Colon (tissue), 2 donors: ENCODE results near the gene RBPMS2.

Source experiments
- FAIRE-seq: peaks from 2 replicates; lab custom pipeline; 2012; peaks lifted over from hg19 to GRCh38; lab: Jason Lieb, UNC
- donor health status: control.
- donor health status: control.

The RBPMS2 gene

DNA sequence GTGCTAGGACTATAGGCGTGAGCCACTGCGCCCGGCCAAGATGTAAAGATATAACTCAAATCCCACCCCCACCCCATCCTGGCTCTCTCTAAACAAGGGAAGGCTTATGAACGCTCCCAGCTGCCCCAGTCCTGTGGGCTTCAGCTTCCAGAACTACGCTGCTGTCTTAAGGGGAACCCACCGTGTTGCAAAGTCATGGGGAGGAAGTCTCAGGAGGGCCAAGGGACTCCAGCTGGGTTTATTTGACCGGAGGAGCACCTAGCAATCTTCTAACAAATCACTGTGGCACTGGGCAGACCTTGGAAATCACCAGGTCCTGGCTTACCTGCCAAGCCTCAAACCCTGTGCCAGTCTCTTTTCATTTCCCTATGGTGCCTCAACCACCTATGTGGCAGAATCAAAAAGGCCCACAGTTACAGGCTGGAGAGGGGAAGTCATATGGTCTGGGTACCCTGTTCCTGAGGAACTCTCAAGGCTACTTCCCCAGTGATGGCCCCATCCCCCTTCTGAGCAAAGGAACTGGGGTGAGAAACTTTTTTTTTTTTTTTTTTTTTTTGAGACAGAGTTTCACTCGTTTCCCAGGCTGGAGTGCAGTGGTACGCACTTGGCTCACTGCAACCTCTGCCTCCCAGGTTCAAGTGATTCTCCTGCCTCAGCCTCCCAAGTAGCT, 83.4 kb downstream of the RBPMS2 start:
- FAIRE-seq, result no peak

DNA sequence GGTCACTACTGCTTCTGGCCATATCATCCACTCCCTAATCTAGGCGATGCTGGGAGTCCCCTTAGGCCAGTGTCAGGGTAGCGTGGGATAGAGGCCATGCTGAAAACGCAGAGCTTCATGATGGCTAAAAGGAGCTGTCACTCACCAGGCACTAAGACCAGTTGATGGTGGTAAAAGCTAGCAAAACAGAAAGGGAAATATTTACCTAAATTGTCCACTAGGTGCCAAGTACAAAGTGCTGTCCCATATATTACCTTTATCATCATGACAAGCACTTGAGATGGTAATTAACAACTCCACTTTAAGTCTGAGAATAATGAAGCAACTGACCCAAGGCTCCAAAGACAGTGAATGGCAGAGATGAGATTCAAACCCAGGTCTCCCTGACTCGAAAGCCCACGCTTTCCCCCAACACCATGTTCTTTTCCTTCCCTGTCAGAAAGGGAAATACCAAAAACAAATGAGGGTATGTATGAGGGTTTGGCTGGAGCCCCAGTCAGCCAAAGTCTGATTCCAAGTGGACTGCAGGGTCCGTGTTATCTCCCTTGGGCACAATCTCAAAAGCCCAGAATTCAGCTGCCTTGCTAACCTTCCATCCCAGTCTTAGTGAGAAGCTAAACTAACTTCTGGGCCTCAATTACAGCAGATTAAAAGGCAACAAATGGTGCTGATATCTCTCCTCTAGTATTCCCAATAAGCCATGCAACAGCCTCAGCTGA, 84.7 kb downstream of the RBPMS2 start:
- no peak for FAIRE-seq

DNA sequence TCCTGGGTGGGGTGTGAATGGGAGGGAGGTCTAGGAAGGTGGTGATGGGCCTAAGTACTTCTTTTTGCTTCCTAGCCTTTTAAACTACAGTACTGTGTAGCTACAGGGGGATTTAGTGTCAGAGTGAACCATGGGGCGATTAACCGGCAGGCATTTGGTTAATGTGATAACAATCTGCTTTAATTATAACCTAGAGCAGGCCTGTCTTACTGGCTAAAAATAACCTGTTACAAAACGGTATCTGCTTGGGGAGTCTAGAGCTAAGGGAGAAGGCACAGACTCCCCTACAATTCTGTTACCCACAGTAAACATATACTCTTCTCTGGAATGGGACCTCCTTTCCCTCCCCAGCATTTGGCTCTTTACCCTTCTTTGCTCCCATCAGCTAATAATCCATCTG, 85.4 kb downstream of the RBPMS2 start:
- FAIRE-seq, result no peak
